Measurements from ENCODE around the gene PDE4D.

GRCh38 chr5:59241119-59241518 lies 652.4 kb downstream of the PDE4D start:
- TF ChIP-seq CTCF (IDR thresholded peaks at IDR 0.05) (no peak), POLR2A (IDR thresholded peaks at IDR 0.05) (no peak)
